ENCODE results near the gene FREM3.
"Not testable (repeated sequence)": the region's sequence is repeated elsewhere in the genome, so short reads cannot be mapped to it uniquely, and the experiment has no call there.

The FREM3 gene

GRCh38 chr4:143712155-143712550 lies 11.7 kb upstream of the FREM3 start:
- Histone ChIP-seq H3K36me3 (ENCODE audit: insufficient read depth, low read depth, low read length) (no peaks in the 10 kb centered on the region), H3K4me3 (ENCODE audit: low read length) (no peak overlapping the region), H3K9me3 (ENCODE audit: insufficient read depth, low read depth, low read length) (no peaks in the 10 kb centered on the region), H3K27me3 (ENCODE audit: insufficient read depth, low read length) (no peaks in the 10 kb centered on the region), H3K27ac (ENCODE audit: low read length) (no peak overlapping the region), H3K9ac (ENCODE audit: low read depth, low read length) (no peak overlapping the region), H3K4me1 (ENCODE audit: insufficient read depth, low read length) (peaks cover 39% of the 10 kb centered on the region)

- Histone ChIP-seq H3K9me3 (ENCODE audit: insufficient read depth, low read depth, low read length) (no peaks in the 10 kb centered on the region), H3K27me3 (ENCODE audit: insufficient read depth, low read length) (no peaks in the 10 kb centered on the region), H3K4me3 (ENCODE audit: low read length) (no peak overlapping the region), H3K27ac (ENCODE audit: low read length) (no peak overlapping the region), H3K4me1 (ENCODE audit: insufficient read depth, low read length) (peaks cover 39% of the 10 kb centered on the region), H3K9ac (ENCODE audit: low read depth, low read length) (no peak overlapping the region), H3K36me3 (ENCODE audit: insufficient read depth, low read depth, low read length) (no peaks in the 10 kb centered on the region)
Measured at GRCh38 chr4:143711543-143712154, 11.2 kb upstream of the FREM3 start.

- no peak overlapping the region for H3K9ac ChIP-seq (ENCODE audit: low read depth, low read length)
- H3K4me3 ChIP-seq (ENCODE audit: low read length) = peak overlapping the region; percentile 67
- H3K27ac ChIP-seq (ENCODE audit: low read length) = no peak overlapping the region
- no peaks in the 10 kb centered on the region for H3K9me3 ChIP-seq (ENCODE audit: insufficient read depth, low read depth, low read length)
- H3K27me3 ChIP-seq (ENCODE audit: insufficient read depth, low read length) = peaks cover 71% of the 10 kb centered on the region
- no peaks in the 10 kb centered on the region for H3K36me3 ChIP-seq (ENCODE audit: insufficient read depth, low read depth, low read length)
- no peaks in the 10 kb centered on the region for H3K4me1 ChIP-seq (ENCODE audit: insufficient read depth, low read length)
Measured at GRCh38 chr4:143701365-143701764, 890 bp upstream of the FREM3 start.

- no peak overlapping the region for H3K9ac ChIP-seq (ENCODE audit: low read depth, low read length)
Measured at GRCh38 chr4:143700046-143700415, 444 bp downstream of the FREM3 start.

GRCh38 chr4:143699331-143700045 lies 987 bp downstream of the FREM3 start:
- Histone ChIP-seq H3K4me3 (ENCODE audit: low read length) (peak overlapping the region; percentile 67), H3K27me3 (ENCODE audit: insufficient read depth, low read length) (peaks cover 73% of the 10 kb centered on the region), H3K4me1 (ENCODE audit: insufficient read depth, low read length) (no peaks in the 10 kb centered on the region), H3K27ac (ENCODE audit: low read length) (no peak overlapping the region), H3K9ac (ENCODE audit: low read depth, low read length) (no peak overlapping the region), H3K9me3 (ENCODE audit: insufficient read depth, low read depth, low read length) (no peaks in the 10 kb centered on the region), H3K36me3 (ENCODE audit: insufficient read depth, low read depth, low read length) (no peaks in the 10 kb centered on the region)

More at GRCh38 chr4:143700046-143700415, 444 bp downstream of the FREM3 start:
- H3K36me3 ChIP-seq (ENCODE audit: insufficient read depth, low read depth, low read length) = no peaks in the 10 kb centered on the region
- H3K27me3 ChIP-seq (ENCODE audit: insufficient read depth, low read length) = peaks cover 73% of the 10 kb centered on the region
- H3K4me1 ChIP-seq (ENCODE audit: insufficient read depth, low read length) = no peaks in the 10 kb centered on the region
- no peaks in the 10 kb centered on the region for H3K9me3 ChIP-seq (ENCODE audit: insufficient read depth, low read depth, low read length)
- peak overlapping the region; percentile 67 for H3K4me3 ChIP-seq (ENCODE audit: low read length)
- H3K27ac ChIP-seq (ENCODE audit: low read length) = no peak overlapping the region

- no peaks in the 10 kb centered on the region for H3K4me1 ChIP-seq (ENCODE audit: insufficient read depth, low read length)
- H3K9ac ChIP-seq (ENCODE audit: low read depth, low read length) = no peak overlapping the region
- H3K36me3 ChIP-seq (ENCODE audit: insufficient read depth, low read depth, low read length) = no peaks in the 10 kb centered on the region
- peaks cover 23% of the 10 kb centered on the region for H3K27me3 ChIP-seq (ENCODE audit: insufficient read depth, low read length)
- H3K27ac ChIP-seq (ENCODE audit: low read length) = no peak overlapping the region
- H3K4me3 ChIP-seq (ENCODE audit: low read length) = no peak overlapping the region
- no peaks in the 10 kb centered on the region for H3K9me3 ChIP-seq (ENCODE audit: insufficient read depth, low read depth, low read length)
Measured at GRCh38 chr4:143693856-143694255, 6.6 kb downstream of the FREM3 start.

GRCh38 chr4:143692241-143692640 lies 8.2 kb downstream of the FREM3 start:
- Histone ChIP-seq H3K4me1 (ENCODE audit: insufficient read depth, low read length) (no peaks in the 10 kb centered on the region), H3K4me3 (ENCODE audit: low read length) (no peak overlapping the region), H3K9me3 (ENCODE audit: insufficient read depth, low read depth, low read length) (no peaks in the 10 kb centered on the region), H3K27me3 (ENCODE audit: insufficient read depth, low read length) (peaks cover 7% of the 10 kb centered on the region; the same call in 1 of the 2 replicates), H3K27ac (ENCODE audit: low read length) (no peak overlapping the region), H3K36me3 (ENCODE audit: insufficient read depth, low read depth, low read length) (no peaks in the 10 kb centered on the region), H3K9ac (ENCODE audit: low read depth, low read length) (no peak overlapping the region)

GRCh38 chr4:143679434-143679833 lies 21.0 kb downstream of the FREM3 start:
- Histone ChIP-seq H3K27me3 (ENCODE audit: insufficient read depth, low read length) (no peaks in the 10 kb centered on the region), H3K4me1 (ENCODE audit: insufficient read depth, low read length) (no peaks in the 10 kb centered on the region), H3K27ac (ENCODE audit: low read length) (no peak overlapping the region), H3K36me3 (ENCODE audit: insufficient read depth, low read depth, low read length) (no peaks in the 10 kb centered on the region), H3K4me3 (ENCODE audit: low read length) (no peak overlapping the region), H3K9ac (ENCODE audit: low read depth, low read length) (no peak overlapping the region), H3K9me3 (ENCODE audit: insufficient read depth, low read depth, low read length) (no peaks in the 10 kb centered on the region)

GRCh38 chr4:143673629-143674028 lies 26.8 kb downstream of the FREM3 start:
- H3K27me3 ChIP-seq (ENCODE audit: insufficient read depth, low read length); H3K27ac ChIP-seq (ENCODE audit: low read length); H3K9me3 ChIP-seq (ENCODE audit: insufficient read depth, low read depth, low read length); H3K36me3 ChIP-seq (ENCODE audit: insufficient read depth, low read depth, low read length); H3K4me3 ChIP-seq (ENCODE audit: low read length); H3K9ac ChIP-seq (ENCODE audit: low read depth, low read length); H3K4me1 ChIP-seq (ENCODE audit: insufficient read depth, low read length): not testable (repeated sequence)

- H3K4me1 ChIP-seq (ENCODE audit: insufficient read depth, low read length) = no peaks in the 10 kb centered on the region
- H3K9ac ChIP-seq (ENCODE audit: low read depth, low read length) = no peak overlapping the region
- no peak overlapping the region for H3K27ac ChIP-seq (ENCODE audit: low read length)
- no peaks in the 10 kb centered on the region; the same call in 1 of the 2 replicates for H3K9me3 ChIP-seq (ENCODE audit: insufficient read depth, low read depth, low read length)
- H3K4me3 ChIP-seq (ENCODE audit: low read length) = no peak overlapping the region
- no peaks in the 10 kb centered on the region for H3K27me3 ChIP-seq (ENCODE audit: insufficient read depth, low read length)
- H3K36me3 ChIP-seq (ENCODE audit: insufficient read depth, low read depth, low read length) = no peaks in the 10 kb centered on the region
Measured at GRCh38 chr4:143668930-143669552, 31.4 kb downstream of the FREM3 start.

GRCh38 chr4:143667461-143667860 lies 33.0 kb downstream of the FREM3 start:
- H3K9me3 ChIP-seq (ENCODE audit: insufficient read depth, low read depth, low read length) = no peaks in the 10 kb centered on the region; the same call in 1 of the 2 replicates
- H3K9ac ChIP-seq (ENCODE audit: low read depth, low read length) = no peak overlapping the region
- H3K36me3 ChIP-seq (ENCODE audit: insufficient read depth, low read depth, low read length) = no peaks in the 10 kb centered on the region
- H3K27ac ChIP-seq (ENCODE audit: low read length) = no peak overlapping the region
- H3K4me1 ChIP-seq (ENCODE audit: insufficient read depth, low read length) = no peaks in the 10 kb centered on the region
- no peaks in the 10 kb centered on the region for H3K27me3 ChIP-seq (ENCODE audit: insufficient read depth, low read length)
- H3K4me3 ChIP-seq (ENCODE audit: low read length) = no peak overlapping the region

GRCh38 chr4:143658336-143658735 lies 42.1 kb downstream of the FREM3 start:
- no peaks in the 10 kb centered on the region for H3K9me3 ChIP-seq (ENCODE audit: insufficient read depth, low read depth, low read length)
- H3K4me1 ChIP-seq (ENCODE audit: insufficient read depth, low read length) = no peaks in the 10 kb centered on the region
- H3K4me3 ChIP-seq (ENCODE audit: low read length) = no peak overlapping the region
- no peak overlapping the region for H3K9ac ChIP-seq (ENCODE audit: low read depth, low read length)
- H3K27me3 ChIP-seq (ENCODE audit: insufficient read depth, low read length) = no peaks in the 10 kb centered on the region
- no peak overlapping the region for H3K27ac ChIP-seq (ENCODE audit: low read length)
- no peaks in the 10 kb centered on the region for H3K36me3 ChIP-seq (ENCODE audit: insufficient read depth, low read depth, low read length)

Data from iPS-20b (cell line).